Stomach (tissue), 4 donors: ENCODE results near the gene NCMAP.

ENCODE experiments used
- CTCF ChIP-seq, 7 experiments: fragments of 450-650 bp in 4 of 7; fragments of 200-600 bp in 3 of 7; sonication (generic) in 3 of 7; IDR thresholded peaks; one replicate each; pipeline ENCODE4 v1.5.1; 2016 to 2019; ENCODE audit warnings: antibody characterized with exemption in 7 of 7, control low read depth in 2 of 7, mild to moderate bottlenecking in 1 of 7
- EP300 ChIP-seq: sonication (generic); formaldehyde crosslinking; IDR thresholded peaks from one replicate; pipeline ENCODE4 v1.6.1; 2017; ENCODE audit warnings: antibody characterized with exemption
- POLR2A ChIP-seq, 4 donors: fragments of 450-650 bp; IDR thresholded peaks; one replicate each; pipeline ENCODE4 v1.6.1; 2016; ENCODE audit warnings: antibody characterized with exemption in 4 of 4, control low read depth in 2 of 4, mild to moderate bottlenecking in 1 of 4, moderate library complexity in 1 of 4
- POLR2AphosphoS5 ChIP-seq, 3 donors: sonication (generic); formaldehyde crosslinking; IDR thresholded peaks; one replicate each; pipeline ENCODE4 v1.6.1; 2016; ENCODE audit warnings: antibody characterized with exemption in 3 of 3

- TF ChIP-seq CTCF (IDR thresholded peaks at IDR 0.05) (no peak), POLR2A (IDR thresholded peaks at IDR 0.05) (no peak), POLR2AphosphoS5 (IDR thresholded peaks at IDR 0.05) (peak in 2 of 3 donors; percentile 31 to 56), EP300 (no peak)
Observed at GRCh38 chr1:24536391-24536840, 19.5 kb upstream of the NCMAP start.
